Measurements from ENCODE around the gene DAPK2.

DAPK2 gene

GRCh38 chr15:63942486-63943365, 103.6 kb downstream of the DAPK2 start:
- DNase-seq (ENCODE audit: low spot score), result no peak

- DNase-seq (ENCODE audit: low spot score), result no peak
Measured at GRCh38 chr15:63941698-63942465, 104.4 kb downstream of the DAPK2 start.

- no peak for DNase-seq (ENCODE audit: low spot score)
Measured at GRCh38 chr15:63940966-63941620, 105.2 kb downstream of the DAPK2 start.

- DNase-seq (ENCODE audit: low spot score), result no peak
Measured at GRCh38 chr15:63939531-63940130, 106.7 kb downstream of the DAPK2 start.

- no peak for DNase-seq (ENCODE audit: low spot score)
Measured at GRCh38 chr15:63938486-63939061, 107.7 kb downstream of the DAPK2 start.

GRCh38 chr15:63933522-63933921, 112.8 kb downstream of the DAPK2 start:
- DNase-seq (ENCODE audit: low spot score), result no peak

- DNase-seq (ENCODE audit: low spot score), result no peak
Measured at GRCh38 chr15:63931556-63931955, 114.7 kb downstream of the DAPK2 start.

- DNase-seq (ENCODE audit: low spot score), result no peak
Measured at GRCh38 chr15:63930034-63930433, 116.3 kb downstream of the DAPK2 start.

- DNase-seq (ENCODE audit: low spot score), result no peak
Measured at GRCh38 chr15:63928185-63928842, 118.0 kb downstream of the DAPK2 start.

- no peak for DNase-seq (ENCODE audit: low spot score)
Measured at GRCh38 chr15:63923993-63924950, 122.0 kb downstream of the DAPK2 start.

GRCh38 chr15:63922916-63923315, 123.4 kb downstream of the DAPK2 start:
- DNase-seq (ENCODE audit: low spot score), result no peak

- DNase-seq (ENCODE audit: low spot score), result no peak
Measured at GRCh38 chr15:63922261-63922904, 123.9 kb downstream of the DAPK2 start.

GRCh38 chr15:63920504-63921175, 125.6 kb downstream of the DAPK2 start:
- no peak for DNase-seq (ENCODE audit: low spot score)

- DNase-seq (ENCODE audit: low spot score), result no peak
Measured at GRCh38 chr15:63918901-63919348, 127.4 kb downstream of the DAPK2 start.

- DNase-seq (ENCODE audit: low spot score), result no peak
Measured at GRCh38 chr15:63918317-63918672, 128.0 kb downstream of the DAPK2 start.

- DNase-seq (ENCODE audit: low spot score), result no peak
Measured at GRCh38 chr15:63917588-63918316, 128.5 kb downstream of the DAPK2 start.

GRCh38 chr15:63915873-63916771, 130.2 kb downstream of the DAPK2 start:
- DNase-seq (ENCODE audit: low spot score), result no peak

Data from globus pallidus (tissue), 1 donor.